Osteoblast (primary cell): Measurements from ENCODE around the gene RHD. TPM values are rescaled to one million over a fixed set of nuclear protein-coding genes. Genes with fewer than 3 reads are reported as not detected.
"Not testable (repeated sequence)": the region's sequence is repeated elsewhere in the genome, so short reads cannot be mapped to it uniquely, and the experiment has no call there.

Source experiments
- DNase-seq: peaks from one replicate; pipeline ENCODE4 v3.0.0; 2011; ENCODE audit warnings: low spot score, mixed read lengths; ENCODE audit not compliant: insufficient read length; ENCODE audit errors: missing footprints
- H2AFZ ChIP-seq: 2 replicates; pipeline ENCODE4 v1.6.0; 2011; ENCODE audit warnings: mild to moderate bottlenecking, low read length
- H3K27ac ChIP-seq: 2 replicates; pipeline ENCODE4 v1.5.1; 2011; ENCODE audit warnings: mild to moderate bottlenecking, low read depth, low read length, moderate library complexity
- H3K27me3 ChIP-seq: 2 replicates; pipeline ENCODE4 v1.6.0; 2012; ENCODE audit warnings: mild to moderate bottlenecking, control low read depth, inconsistent platforms, low read length, moderate library complexity; ENCODE audit not compliant: insufficient read depth
- H3K36me3 ChIP-seq: 2 replicates; pipeline ENCODE4 v1.5.1; 2011; ENCODE audit warnings: mild to moderate bottlenecking, low read length, control low read depth, moderate library complexity; ENCODE audit not compliant: insufficient read depth
- H3K4me1 ChIP-seq: 2 replicates; pipeline ENCODE4 v1.5.1; 2011; ENCODE audit warnings: mild to moderate bottlenecking, low read length, control low read depth, moderate library complexity; ENCODE audit not compliant: insufficient read depth
- H3K4me2 ChIP-seq: 2 replicates; pipeline ENCODE4 v1.6.0; 2011; ENCODE audit warnings: mild to moderate bottlenecking, low read length; ENCODE audit not compliant: insufficient read depth
- H3K4me3 ChIP-seq: fragments of 200-600 bp; sonication (generic); 3 replicates; pipeline ENCODE4 v1.5.1; 2012; ENCODE audit warnings: mild to moderate bottlenecking, low read length, inconsistent platforms; ENCODE audit not compliant: insufficient read depth
- H3K79me2 ChIP-seq: 2 replicates; pipeline ENCODE4 v1.6.0; 2012; ENCODE audit warnings: mild to moderate bottlenecking, low read length, control low read depth, inconsistent platforms; ENCODE audit not compliant: insufficient read depth
- H3K9me3 ChIP-seq: 2 replicates; pipeline ENCODE4 v1.5.1; 2011; ENCODE audit warnings: low read depth, low read length, control low read depth
- H4K20me1 ChIP-seq: 2 replicates; pipeline ENCODE4 v1.6.0; 2012; ENCODE audit warnings: mild to moderate bottlenecking, low read length, control low read depth; ENCODE audit not compliant: insufficient read depth
- total RNA-seq: library from RNA; depleted of rRNA; stranded (reverse); fragments of >200 nt; gene quantifications from 2 replicates; pipeline ENCODE4 v1.2.3, GENCODE V29; 2012
- TF ChIP-seq, protein P1 (sequence below): IDR thresholded peaks from 2 replicates; pipeline ENCODE4 v1.5.1; 2011; ENCODE audit warnings: mild to moderate bottlenecking, low read depth, low read length, moderate library complexity; ENCODE audit errors: extremely low read depth

The RHD gene
- total RNA-seq, result not detected in 2 replicates

DNA sequence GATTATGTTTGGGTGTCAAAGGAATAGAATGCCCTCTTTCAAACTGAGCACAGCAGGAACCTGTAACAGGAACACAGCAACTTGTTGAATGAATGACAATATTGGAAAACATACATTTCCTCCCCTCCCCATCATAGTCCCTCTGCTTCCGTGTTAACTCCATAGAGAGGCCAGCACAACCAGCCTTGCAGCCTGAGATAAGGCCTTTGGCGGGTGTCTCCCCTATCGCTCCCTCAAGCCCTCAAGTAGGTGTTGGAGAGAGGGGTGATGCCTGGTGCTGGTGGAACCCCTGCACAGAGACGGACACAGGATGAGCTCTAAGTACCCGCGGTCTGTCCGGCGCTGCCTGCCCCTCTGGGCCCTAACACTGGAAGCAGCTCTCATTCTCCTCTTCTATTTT is at the start of gene RHD:
Gene RHD (plus strand): TSS at position 272 of the 400 bp plus-strand sequence. CDS start 39 bp downstream, at position 311.
- H4K20me1 ChIP-seq, H3K27ac ChIP-seq, H3K4me1 ChIP-seq, H3K36me3 ChIP-seq, H3K4me3 ChIP-seq, H3K9me3 ChIP-seq, H3K4me2 ChIP-seq, H2AFZ ChIP-seq, H3K79me2 ChIP-seq, H3K27me3 ChIP-seq, DNase-seq: not testable (repeated sequence)

DNA sequence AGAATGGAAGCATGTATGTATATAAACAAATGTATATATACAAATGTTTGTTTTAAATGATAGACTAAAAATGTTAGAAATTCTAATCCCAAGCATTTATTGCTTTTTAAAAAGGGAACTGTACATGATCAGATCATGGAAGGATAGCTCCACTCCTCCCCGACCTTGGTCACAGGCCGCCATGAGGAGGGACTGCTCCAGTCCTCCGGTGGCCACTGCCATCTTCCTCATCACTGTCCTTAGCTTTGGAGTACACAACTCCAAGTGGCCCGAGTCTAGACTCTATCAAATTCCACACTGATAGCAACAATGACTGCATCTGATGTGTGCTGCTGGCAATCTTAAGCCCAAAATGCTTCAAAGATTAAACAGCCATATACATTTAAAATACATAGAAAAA is 49.7 kb upstream of the RHD start:
- peaks cover 3% of the 10 kb centered on the region for H3K79me2 ChIP-seq
- H3K4me1 ChIP-seq, result no peaks in the 10 kb centered on the region
- H4K20me1 ChIP-seq, result no peaks in the 10 kb centered on the region
- H3K9me3 ChIP-seq, result no peaks in the 10 kb centered on the region
- no peak overlapping the region for H2AFZ ChIP-seq
- no peak overlapping the region for H3K4me3 ChIP-seq
- peaks cover 58% of the 10 kb centered on the region for H3K36me3 ChIP-seq
- H3K27me3 ChIP-seq, result no peaks in the 10 kb centered on the region
- no peak overlapping the region for H3K27ac ChIP-seq
- DNase-seq, result no peak
- TF ChIP-seq, protein P1, sequence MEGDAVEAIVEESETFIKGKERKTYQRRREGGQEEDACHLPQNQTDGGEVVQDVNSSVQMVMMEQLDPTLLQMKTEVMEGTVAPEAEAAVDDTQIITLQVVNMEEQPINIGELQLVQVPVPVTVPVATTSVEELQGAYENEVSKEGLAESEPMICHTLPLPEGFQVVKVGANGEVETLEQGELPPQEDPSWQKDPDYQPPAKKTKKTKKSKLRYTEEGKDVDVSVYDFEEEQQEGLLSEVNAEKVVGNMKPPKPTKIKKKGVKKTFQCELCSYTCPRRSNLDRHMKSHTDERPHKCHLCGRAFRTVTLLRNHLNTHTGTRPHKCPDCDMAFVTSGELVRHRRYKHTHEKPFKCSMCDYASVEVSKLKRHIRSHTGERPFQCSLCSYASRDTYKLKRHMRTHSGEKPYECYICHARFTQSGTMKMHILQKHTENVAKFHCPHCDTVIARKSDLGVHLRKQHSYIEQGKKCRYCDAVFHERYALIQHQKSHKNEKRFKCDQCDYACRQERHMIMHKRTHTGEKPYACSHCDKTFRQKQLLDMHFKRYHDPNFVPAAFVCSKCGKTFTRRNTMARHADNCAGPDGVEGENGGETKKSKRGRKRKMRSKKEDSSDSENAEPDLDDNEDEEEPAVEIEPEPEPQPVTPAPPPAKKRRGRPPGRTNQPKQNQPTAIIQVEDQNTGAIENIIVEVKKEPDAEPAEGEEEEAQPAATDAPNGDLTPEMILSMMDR, result no peak
- H3K4me2 ChIP-seq, result no peak overlapping the region

DNA sequence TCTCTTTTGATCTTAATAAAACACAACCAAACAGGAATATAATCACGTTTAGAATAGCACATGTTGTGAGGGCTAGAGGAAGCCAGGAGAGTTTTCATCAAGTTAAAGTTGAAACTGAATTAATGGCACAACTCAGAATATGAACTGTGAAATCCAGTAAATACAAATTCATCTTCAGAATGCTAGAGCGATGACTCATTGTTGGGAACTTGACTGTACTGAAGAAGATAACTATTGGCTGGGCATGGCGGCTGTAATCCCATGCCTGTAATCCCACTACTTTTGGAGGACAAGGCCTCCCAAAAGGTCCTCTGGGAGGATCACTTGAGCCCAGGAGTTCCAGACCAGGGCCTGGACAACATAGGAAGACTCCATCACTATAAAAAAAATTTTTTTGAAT is 48.8 kb upstream of the RHD start:
- no peak overlapping the region for H3K27ac ChIP-seq
- H3K79me2 ChIP-seq, result peaks cover 3% of the 10 kb centered on the region
- H4K20me1 ChIP-seq, result no peaks in the 10 kb centered on the region
- no peaks in the 10 kb centered on the region for H3K9me3 ChIP-seq
- no peak for DNase-seq
- TF ChIP-seq, protein P1, result no peak
- no peak overlapping the region for H3K4me2 ChIP-seq
- no peaks in the 10 kb centered on the region for H3K4me1 ChIP-seq
- no peak overlapping the region for H3K4me3 ChIP-seq
- H3K36me3 ChIP-seq, result peaks cover 64% of the 10 kb centered on the region
- no peaks in the 10 kb centered on the region for H3K27me3 ChIP-seq
- H2AFZ ChIP-seq, result no peak overlapping the region

DNA sequence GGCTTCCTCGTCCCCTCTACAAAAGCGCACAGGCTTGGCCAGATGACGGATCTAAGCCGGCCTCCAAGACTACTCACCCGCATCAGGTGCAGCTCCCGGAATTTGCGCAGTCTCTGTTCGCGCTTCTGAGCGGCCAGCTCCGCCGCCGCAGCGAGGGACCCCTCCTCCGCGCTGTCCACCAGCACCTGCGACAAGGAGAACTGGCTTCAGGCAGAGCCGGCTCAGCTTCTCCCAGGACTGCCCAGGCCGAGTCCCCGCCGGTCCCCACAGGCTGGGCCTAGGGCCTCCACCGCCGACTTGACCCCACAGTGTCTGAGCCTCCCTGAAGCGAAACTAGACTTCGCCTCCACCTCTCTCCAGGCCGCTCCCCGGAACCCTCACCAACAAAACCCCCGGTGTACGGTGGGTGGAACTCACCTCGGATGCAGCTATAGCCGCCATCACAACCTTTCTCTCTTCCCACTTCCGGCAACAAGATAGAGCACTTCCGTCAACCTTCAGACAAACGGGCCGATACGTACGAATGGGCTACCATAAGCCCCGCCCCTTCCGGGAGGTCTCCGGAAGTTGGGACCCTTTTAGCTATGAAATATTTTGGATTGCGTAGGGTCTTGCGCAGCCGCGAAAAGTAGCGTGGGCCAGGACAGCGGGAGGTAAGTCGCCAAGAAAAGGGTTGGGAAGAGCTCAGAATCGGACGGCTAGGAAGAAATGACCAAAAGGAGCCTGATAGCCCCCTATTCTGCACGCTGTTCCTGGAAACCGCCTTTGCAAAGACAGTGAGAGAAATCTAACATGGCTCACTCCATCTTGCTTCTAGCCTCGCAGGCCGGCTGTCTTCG is 40.1 kb upstream of the RHD start, which contains the start of gene SYF2:
Gene SYF2 (minus strand): TSS at position 476 of the 839 bp plus-strand sequence. CDS start 35 bp downstream, at position 441.
- Histone ChIP-seq H3K79me2 (peaks cover 44% of the 10 kb centered on the region), H3K9me3 (no peaks in the 10 kb centered on the region), H2AFZ (peak within 1 kb of the TSS; percentile 83), H3K4me2 (peak within 1 kb of the TSS; percentile 91), H3K27ac (peak within 1 kb of the TSS; percentile 89), H3K36me3 (peaks cover 22% of the 10 kb centered on the region), H3K4me3 (peak within 1 kb of the TSS; percentile 91), H3K4me1 (peaks cover 21% of the 10 kb centered on the region), H4K20me1 (peaks cover 4% of the 10 kb centered on the region), H3K27me3 (no peaks in the 10 kb centered on the region)
- TF ChIP-seq, protein P1, result no peak
- peak; percentile 95 for DNase-seq
